H1 (cell line): ENCODE measurements around the gene SERPINA12. TPM values are rescaled to one million over a fixed set of nuclear protein-coding genes. Genes with fewer than 3 reads are reported as not detected.

Source experiments
- CTCF ChIA-PET: fragments of 300-600 bp; sonication (Branson Sonifier 250); formaldehyde crosslinking; loops from one replicate; lab custom pipeline; 2021; ENCODE audit not compliant: partially characterized antibody; lab: Charles Lee
- POLR2A ChIA-PET: fragments of 300-600 bp; sonication (Branson Sonifier 250); formaldehyde crosslinking; loops from one replicate; lab custom pipeline; 2021; ENCODE audit warnings: inconsistent platforms; ENCODE audit not compliant: partially characterized antibody; lab: Charles Lee
- DNase-seq, 2 experiments: peaks; one replicate each; pipeline versions ENCODE4 v3.0.0 to v3.0.0-alpha.2; 2010 to 2022; ENCODE audit warnings: low spot score in 2 of 2, low read depth in 1 of 2, mixed read lengths in 1 of 2
- FAIRE-seq: peaks from 2 replicates; lab custom pipeline; 2011; peaks lifted over from hg19 to GRCh38; lab: Jason Lieb, UNC
- H2AFZ ChIP-seq: 2 replicates; pipeline ENCODE4 v1.8.1; 2012; ENCODE audit warnings: low read length, inconsistent platforms
- H2AK5ac ChIP-seq: 2 replicates; pipeline ENCODE4 v1.6.1; 2013; ENCODE audit warnings: low read depth, low read length
- H2BK120ac ChIP-seq: replicated peaks from 2 replicates; pipeline ENCODE3; 2013; ENCODE audit warnings: low read depth, low read length, inconsistent platforms
- H2BK12ac ChIP-seq: 2 replicates; pipeline ENCODE4 v1.6.1; 2013; ENCODE audit warnings: low read depth, low read length
- H2BK15ac ChIP-seq: 2 replicates; pipeline ENCODE4 v1.6.1; 2013; ENCODE audit warnings: low read length
- H2BK20ac ChIP-seq: 2 replicates; pipeline ENCODE4 v1.6.1; 2013; ENCODE audit warnings: low read length
- H2BK5ac ChIP-seq: 2 replicates; pipeline ENCODE4 v1.6.1; 2013; ENCODE audit warnings: low read depth, low read length
- H3K14ac ChIP-seq: 2 replicates; pipeline ENCODE4 v1.6.1; 2013; ENCODE audit warnings: inconsistent platforms; ENCODE audit not compliant: insufficient read length
- H3K18ac ChIP-seq: 2 replicates; pipeline ENCODE4 v1.6.1; 2013; ENCODE audit warnings: low read length; ENCODE audit errors: extremely low read depth
- H3K23ac ChIP-seq: 2 replicates; pipeline ENCODE4 v1.6.1; 2013; ENCODE audit warnings: inconsistent platforms; ENCODE audit not compliant: insufficient read length
- H3K23me2 ChIP-seq: 2 replicates; pipeline ENCODE4 v1.6.1; 2013; ENCODE audit warnings: low read depth, low read length
- H3K27ac ChIP-seq: 2 replicates; pipeline ENCODE4 v1.6.1; 2011; ENCODE audit warnings: low read depth, low read length, inconsistent platforms
- H3K27me3 ChIP-seq, 4 experiments: replicated peaks in 1 of 4; 1 replicate in 1 of 4; 2 replicates in 3 of 4; pipeline versions ENCODE4 v1.6.1 to v1.8.1; 2011 to 2013; ENCODE audit warnings: low read length in 3 of 4, mild to moderate bottlenecking in 3 of 4, inconsistent platforms in 2 of 4, mixed read lengths in 2 of 4, moderate library complexity in 1 of 4; ENCODE audit not compliant: control insufficient read depth in 3 of 4, insufficient read depth in 3 of 4; ENCODE audit errors: extremely low read depth in 1 of 4
- H3K36me3 ChIP-seq, 4 experiments: 2 replicates each; pipeline versions ENCODE4 v1.6.1 to v1.8.1; 2011 to 2013; ENCODE audit warnings: mild to moderate bottlenecking in 4 of 4, low read length in 3 of 4, moderate library complexity in 2 of 4, control low read depth in 1 of 4, inconsistent platforms in 1 of 4; ENCODE audit not compliant: insufficient read depth in 4 of 4, control insufficient read depth in 2 of 4
- H3K4ac ChIP-seq: replicated peaks from 2 replicates; pipeline ENCODE3; 2013; ENCODE audit warnings: low read length, low read depth, mixed read lengths, inconsistent platforms; ENCODE audit not compliant: insufficient read length
- H3K4me1 ChIP-seq, 4 experiments: replicated peaks in 1 of 4; 1 replicate in 1 of 4; 2 replicates in 3 of 4; pipeline versions ENCODE4 v1.6.1 to v1.8.1; 2011 to 2013; ENCODE audit warnings: low read length in 3 of 4, inconsistent platforms in 2 of 4, mixed read lengths in 1 of 4; ENCODE audit not compliant: insufficient read depth in 4 of 4, control insufficient read depth in 3 of 4
- H3K4me2 ChIP-seq, 2 experiments: 2 replicates each; pipeline versions ENCODE4 v1.6.1 to v1.8.1; 2011 to 2013; ENCODE audit warnings: low read depth in 2 of 2, low read length in 2 of 2, control low read depth in 1 of 2, inconsistent platforms in 1 of 2, mild to moderate bottlenecking in 1 of 2; ENCODE audit not compliant: insufficient read depth in 1 of 2
- H3K4me3 ChIP-seq, 4 experiments: fragments of 200-600, 300-600 bp in 1 of 4; sonication (generic), shearing (Covaris generic), sonication (Bioruptor Twin) in 1 of 4; 2 replicates each; pipeline versions ENCODE4 v1.5.1 to v1.8.1; 2011 to 2016; ENCODE audit warnings: low read length in 4 of 4, low read depth in 3 of 4, control low read depth in 2 of 4, inconsistent platforms in 2 of 4, mild to moderate bottlenecking in 2 of 4, mixed read lengths in 1 of 4, moderate library complexity in 1 of 4; ENCODE audit not compliant: insufficient read depth in 2 of 4; ENCODE audit errors: extremely low read depth in 1 of 4
- H3K56ac ChIP-seq: replicated peaks from 2 replicates; pipeline ENCODE3; 2013; ENCODE audit warnings: low read depth, mild to moderate bottlenecking, mixed read lengths, low read length, inconsistent platforms; ENCODE audit not compliant: insufficient read length
- H3K79me1 ChIP-seq: 2 replicates; pipeline ENCODE4 v1.6.1; 2013; ENCODE audit warnings: low read depth, low read length, control low read depth
- H3K79me2 ChIP-seq, 2 experiments: 2 replicates each; pipeline versions ENCODE4 v1.6.1 to v1.8.1; 2012 to 2013; ENCODE audit warnings: low read length in 2 of 2, mild to moderate bottlenecking in 2 of 2, inconsistent platforms in 1 of 2; ENCODE audit not compliant: insufficient read depth in 2 of 2, control insufficient read depth in 1 of 2
- H3K9ac ChIP-seq, 4 experiments: replicated peaks in 1 of 4; 1 replicate in 1 of 4; 2 replicates in 3 of 4; pipeline versions ENCODE4 v1.6.1 to v1.8.1; 2011 to 2013; ENCODE audit warnings: low read depth in 3 of 4, low read length in 3 of 4, control low read depth in 2 of 4, mild to moderate bottlenecking in 2 of 4, moderate library complexity in 2 of 4, inconsistent platforms in 1 of 4; ENCODE audit errors: extremely low read depth in 1 of 4
- H3K9me3 ChIP-seq, 2 experiments: 2 replicates each; pipeline versions ENCODE4 v1.6.1 to v1.8.1; 2012 to 2013; ENCODE audit warnings: mild to moderate bottlenecking in 2 of 2, moderate library complexity in 2 of 2, control low read depth in 1 of 2, inconsistent platforms in 1 of 2, low read depth in 1 of 2, low read length in 1 of 2, mixed read lengths in 1 of 2; ENCODE audit not compliant: insufficient read depth in 2 of 2
- H4K20me1 ChIP-seq, 2 experiments: replicated peaks in 1 of 2; 2 replicates each; pipeline versions ENCODE3 to v1.8.1; 2011 to 2013; ENCODE audit warnings: inconsistent platforms in 2 of 2, low read length in 2 of 2, mild to moderate bottlenecking in 1 of 2; ENCODE audit not compliant: insufficient read depth in 2 of 2, control insufficient read depth in 1 of 2
- H4K5ac ChIP-seq: 2 replicates; pipeline ENCODE4 v1.6.1; 2013; ENCODE audit warnings: low read length, low read depth, mixed read lengths, inconsistent platforms; ENCODE audit not compliant: insufficient read length
- H4K8ac ChIP-seq: 2 replicates; pipeline ENCODE4 v1.8.0; 2013; ENCODE audit warnings: mild to moderate bottlenecking, moderate library complexity, low read length, inconsistent platforms; ENCODE audit not compliant: insufficient read depth; ENCODE audit errors: extremely low read depth
- H4K91ac ChIP-seq: replicated peaks from 2 replicates; pipeline ENCODE3; 2013; ENCODE audit warnings: low read length, mixed read lengths, inconsistent platforms; ENCODE audit not compliant: insufficient read length
- KDM1A ChIP-seq: fragments of 200-600, 300-600 bp; sonication (generic); IDR thresholded peaks from 2 replicates; pipeline ENCODE4 v1.7.1; 2016; ENCODE audit warnings: mild to moderate bottlenecking, low read length, borderline replicate concordance
- MAFK ChIP-seq: IDR thresholded peaks from 2 replicates; pipeline ENCODE4 v1.6.1; 2012; ENCODE audit warnings: low read depth, mild to moderate bottlenecking, improper control_type of control experiment, low read length
- POLR2A ChIP-seq, 2 experiments: IDR thresholded peaks; 1 replicate in 1 of 2; 2 replicates in 1 of 2; pipeline ENCODE4 v1.6.1; 2011; ENCODE audit warnings: low read depth in 2 of 2, low read length in 2 of 2, mild to moderate bottlenecking in 2 of 2; ENCODE audit errors: control extremely low read depth in 1 of 2
- YY1 ChIP-seq: IDR thresholded peaks from 2 replicates; pipeline ENCODE4 v1.6.1; 2011; ENCODE audit warnings: low read depth, mild to moderate bottlenecking, low read length
- WGBS, 2 experiments: shearing (Covaris generic) in 1 of 2; methylation state at CpG; one replicate each; pipeline versions ENCODE4 v1.1.6 to v1.1.7; 2013 to 2015; ENCODE audit warnings: low lambda C conversion rate in 2 of 2, mixed read lengths in 2 of 2, inconsistent platforms in 1 of 2, low coverage in 1 of 2, missing lambda C conversion rate in 1 of 2; ENCODE audit not compliant: insufficient replicate concordance in 2 of 2, insufficient coverage in 1 of 2, insufficient read length in 1 of 2; ENCODE audit errors: extremely low coverage in 1 of 2, missing lambda C conversion rate in 1 of 2; 5-methylcytosine and 5-hydroxymethylcytosine counted together
- polyA plus RNA-seq, 7 experiments: library from polyadenylated mRNA; depleted of rRNA in 3 of 7; stranded (reverse) in 5 of 7; unstranded in 2 of 7; fragments of >200 nt in 5 of 7; fragments of 200-250 nt in 2 of 7; gene quantifications; 1 replicate in 5 of 7; 2 replicates in 1 of 7; 4 replicates in 1 of 7; pipeline versions ENCODE4 v1.2.1 to v1.2.3, GENCODE V29; 2011 to 2013; ENCODE audit warnings: missing spikeins in 2 of 7, mixed read lengths in 2 of 7
- total RNA-seq: library from RNA; stranded (reverse); fragmentation: NEBNext Ultra II Directional; extraction: Animal tissue kit (Norgen Biotek cat#: 25700); gene quantifications from 2 replicates; pipeline ENCODE4 v1.2.1, GENCODE V29; 2021

SERPINA12 gene
- total and polyA plus RNA-seq, 2 of the 8 experiments (the other 6 are each of a cell fraction or from before 2014, with no cell fraction given): not detected

DNA sequence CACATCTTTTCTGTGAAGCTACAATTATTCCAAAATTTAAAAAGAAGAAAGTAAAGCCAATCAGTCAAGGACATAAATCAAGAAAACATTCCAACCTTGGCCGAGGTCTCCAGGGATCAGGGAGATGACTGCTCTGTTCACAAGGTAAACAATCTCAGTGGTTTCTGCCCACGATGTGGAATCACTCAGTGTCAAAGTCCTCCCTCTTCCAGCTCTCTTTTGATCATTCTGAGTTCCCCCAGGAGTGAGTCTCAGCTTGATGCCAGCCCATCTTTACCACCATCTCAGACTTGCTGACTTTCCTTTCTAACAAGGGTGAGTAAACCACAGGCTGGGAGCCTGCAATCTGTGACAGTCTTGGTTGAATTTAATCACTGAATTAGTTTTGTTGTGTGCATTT lies 28.5 kb downstream of the SERPINA12 start:
- 63% methylated on average over 2 of the region's 2 CpGs; no CpG with 5 or more reads in 1 of the 2 experiments for WGBS, 2 experiments
- DNase-seq: no peak
- H3K9me3 ChIP-seq: peaks cover 12 to 17% of the 10 kb centered on the region in 2 experiments
- TF ChIP-seq MAFK: no peak
- no peak for TF ChIP-seq POLR2A (IDR thresholded peaks at IDR 0.05; ENCODE audit: control extremely low read depth in 1 of 2, low read depth in 2 of 2, low read length in 2 of 2)
- no peak for TF ChIP-seq KDM1A
- TF ChIP-seq YY1: no peak
- H2BK20ac ChIP-seq: no peak overlapping the region
- no peak overlapping the region for H3K4me3 ChIP-seq
- H2AFZ ChIP-seq: no peak overlapping the region
- H3K79me1 ChIP-seq: no peaks in the 10 kb centered on the region
- no peak overlapping the region for H2AK5ac ChIP-seq
- ChIA-PET POLR2A (interaction anchor here (1.1 kb wide), 1 partner anchor 14 kb away, joined by 3 read pairs; no protein-coding TSS in a partner anchor), CTCF (interaction anchor here (0.5 to 3.3 kb wide), 4 partner anchors 13 to 1336 kb away, joined by 3 to 11 read pairs (median 5); no protein-coding TSS in a partner anchor)
- FAIRE-seq: no peak
- no peak overlapping the region for H4K8ac ChIP-seq
- no peak overlapping the region for H3K9ac ChIP-seq
- H4K5ac ChIP-seq: no peak overlapping the region
- no peaks in the 10 kb centered on the region; a peak in 1 of 7 replicates for H3K27me3 ChIP-seq
- H4K91ac ChIP-seq: no peak overlapping the region
- H3K4ac ChIP-seq: no peak overlapping the region
- no peaks in the 10 kb centered on the region for H3K79me2 ChIP-seq
- peaks cover 0 to 4% (median 1%) of the 10 kb centered on the region in 4 experiments; a peak in 5 of 7 replicates for H3K4me1 ChIP-seq
- H2BK120ac ChIP-seq: no peak overlapping the region
- no peak overlapping the region for H3K18ac ChIP-seq
- no peak overlapping the region for H2BK12ac ChIP-seq
- no peak overlapping the region for H3K14ac ChIP-seq
- no peak overlapping the region for H3K4me2 ChIP-seq
- H2BK15ac ChIP-seq: no peak overlapping the region
- no peak overlapping the region for H3K23ac ChIP-seq
- H3K27ac ChIP-seq: no peak overlapping the region
- no peaks in the 10 kb centered on the region for H4K20me1 ChIP-seq
- H2BK5ac ChIP-seq: no peak overlapping the region
- H3K56ac ChIP-seq: no peak overlapping the region
- H3K23me2 ChIP-seq: 0 out of 2 replicates have a peak, but pooled peaks cover 3% of the 10 kb centered on the region
- H3K36me3 ChIP-seq: no peaks in the 10 kb centered on the region
